Hepatocyte (in vitro differentiated cells): ENCODE results near the gene SUDS3.

ENCODE experiments used
- EZH2 ChIP-seq: fragments of 200-600 bp; sonication (generic); IDR thresholded peaks from 2 replicates; pipeline ENCODE4 v1.6.1; 2016; ENCODE audit warnings: antibody characterized with exemption, mild to moderate bottlenecking, borderline replicate concordance
- TF ChIP-seq, protein P1 (sequence below): fragments of 200-600 bp; sonication (generic); IDR thresholded peaks from 2 replicates; pipeline ENCODE4 v1.5.1; 2016; ENCODE audit warnings: antibody characterized with exemption, mild to moderate bottlenecking; ENCODE audit not compliant: poor library complexity

DNA sequence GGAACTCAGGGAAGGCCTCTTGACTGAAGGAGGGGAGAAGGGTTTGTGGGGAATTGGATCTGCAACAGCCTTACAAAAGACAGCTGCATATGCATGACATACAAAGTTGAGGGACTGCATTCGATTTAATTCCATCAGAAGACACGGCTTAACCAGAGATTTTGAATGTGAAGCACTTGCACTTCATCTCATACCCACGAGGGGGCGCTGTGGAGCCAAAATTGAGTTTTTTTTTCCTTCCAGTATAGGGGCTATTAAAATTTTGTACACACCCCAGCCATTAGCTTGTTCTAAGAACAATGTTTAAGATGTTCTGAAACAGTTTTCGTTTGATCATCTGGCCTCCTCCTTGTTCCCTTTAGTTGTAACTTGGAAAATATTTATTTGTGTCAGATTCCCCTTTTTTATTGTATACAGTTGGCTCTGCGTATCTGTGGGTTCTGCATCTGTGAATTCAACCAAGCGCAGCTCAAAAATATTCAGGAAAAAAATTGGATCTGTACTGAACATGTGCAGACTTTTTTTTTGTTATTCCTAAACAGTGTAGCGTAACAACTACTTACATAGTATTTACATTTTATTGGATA, 1.6 kb downstream of the SUDS3 start:
- TF ChIP-seq EZH2: no peak
- TF ChIP-seq, protein P1, sequence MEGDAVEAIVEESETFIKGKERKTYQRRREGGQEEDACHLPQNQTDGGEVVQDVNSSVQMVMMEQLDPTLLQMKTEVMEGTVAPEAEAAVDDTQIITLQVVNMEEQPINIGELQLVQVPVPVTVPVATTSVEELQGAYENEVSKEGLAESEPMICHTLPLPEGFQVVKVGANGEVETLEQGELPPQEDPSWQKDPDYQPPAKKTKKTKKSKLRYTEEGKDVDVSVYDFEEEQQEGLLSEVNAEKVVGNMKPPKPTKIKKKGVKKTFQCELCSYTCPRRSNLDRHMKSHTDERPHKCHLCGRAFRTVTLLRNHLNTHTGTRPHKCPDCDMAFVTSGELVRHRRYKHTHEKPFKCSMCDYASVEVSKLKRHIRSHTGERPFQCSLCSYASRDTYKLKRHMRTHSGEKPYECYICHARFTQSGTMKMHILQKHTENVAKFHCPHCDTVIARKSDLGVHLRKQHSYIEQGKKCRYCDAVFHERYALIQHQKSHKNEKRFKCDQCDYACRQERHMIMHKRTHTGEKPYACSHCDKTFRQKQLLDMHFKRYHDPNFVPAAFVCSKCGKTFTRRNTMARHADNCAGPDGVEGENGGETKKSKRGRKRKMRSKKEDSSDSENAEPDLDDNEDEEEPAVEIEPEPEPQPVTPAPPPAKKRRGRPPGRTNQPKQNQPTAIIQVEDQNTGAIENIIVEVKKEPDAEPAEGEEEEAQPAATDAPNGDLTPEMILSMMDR: peak; percentile 98
